Measurements from ENCODE around the gene ATRIP.

The ATRIP gene

GRCh38 chr3:48413086-48413485, 33.5 kb upstream of the ATRIP start:
- Histone ChIP-seq H3K4me1 (ENCODE audit: insufficient read depth, poor library complexity, severe bottlenecking) (no peaks in the 10 kb centered on the region), H3K27ac (ENCODE audit: poor library complexity, severe bottlenecking) (peak overlapping the region; percentile 22), H3K4me3 (ENCODE audit: severe bottlenecking) (no peak overlapping the region), H3K27me3 (ENCODE audit: insufficient read depth, poor library complexity, severe bottlenecking) (no peaks in the 10 kb centered on the region), H3K9me3 (ENCODE audit: severe bottlenecking) (no peaks in the 10 kb centered on the region), H3K36me3 (ENCODE audit: low read depth) (peaks cover 100% of the 10 kb centered on the region)
- DNase-seq (ENCODE audit: low spot score) (peak; percentile 52), ATAC-seq (ENCODE audit: low read depth) (peak; percentile 37; the same call in 2 of the 3 replicates)
- TF ChIP-seq, protein P1, sequence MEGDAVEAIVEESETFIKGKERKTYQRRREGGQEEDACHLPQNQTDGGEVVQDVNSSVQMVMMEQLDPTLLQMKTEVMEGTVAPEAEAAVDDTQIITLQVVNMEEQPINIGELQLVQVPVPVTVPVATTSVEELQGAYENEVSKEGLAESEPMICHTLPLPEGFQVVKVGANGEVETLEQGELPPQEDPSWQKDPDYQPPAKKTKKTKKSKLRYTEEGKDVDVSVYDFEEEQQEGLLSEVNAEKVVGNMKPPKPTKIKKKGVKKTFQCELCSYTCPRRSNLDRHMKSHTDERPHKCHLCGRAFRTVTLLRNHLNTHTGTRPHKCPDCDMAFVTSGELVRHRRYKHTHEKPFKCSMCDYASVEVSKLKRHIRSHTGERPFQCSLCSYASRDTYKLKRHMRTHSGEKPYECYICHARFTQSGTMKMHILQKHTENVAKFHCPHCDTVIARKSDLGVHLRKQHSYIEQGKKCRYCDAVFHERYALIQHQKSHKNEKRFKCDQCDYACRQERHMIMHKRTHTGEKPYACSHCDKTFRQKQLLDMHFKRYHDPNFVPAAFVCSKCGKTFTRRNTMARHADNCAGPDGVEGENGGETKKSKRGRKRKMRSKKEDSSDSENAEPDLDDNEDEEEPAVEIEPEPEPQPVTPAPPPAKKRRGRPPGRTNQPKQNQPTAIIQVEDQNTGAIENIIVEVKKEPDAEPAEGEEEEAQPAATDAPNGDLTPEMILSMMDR (IDR thresholded peaks at IDR 0.05; ENCODE audit: poor library complexity, severe bottlenecking): no peak

DNA sequence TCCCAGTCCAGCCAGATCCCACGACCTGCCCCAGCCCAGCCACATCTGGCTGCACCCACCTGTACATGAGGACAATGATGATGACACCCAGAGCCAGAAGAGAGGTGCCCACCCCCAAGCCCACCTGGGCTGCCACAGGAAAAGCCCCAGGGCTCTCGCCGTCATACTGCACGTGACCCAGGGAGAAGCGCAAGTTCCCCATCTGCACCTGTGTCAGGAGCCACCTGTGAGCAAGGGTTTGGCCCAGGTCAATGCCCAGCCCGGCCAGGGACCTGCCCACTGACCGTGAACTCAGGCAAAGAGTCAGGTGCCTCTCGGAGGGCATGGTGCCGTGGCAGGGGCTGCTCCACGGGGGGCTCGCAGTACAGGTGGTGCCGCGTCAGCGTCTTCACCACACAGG, 32.9 kb upstream of the ATRIP start:
- peaks cover 99% of the 10 kb centered on the region for H3K36me3 ChIP-seq (ENCODE audit: low read depth)

DNA sequence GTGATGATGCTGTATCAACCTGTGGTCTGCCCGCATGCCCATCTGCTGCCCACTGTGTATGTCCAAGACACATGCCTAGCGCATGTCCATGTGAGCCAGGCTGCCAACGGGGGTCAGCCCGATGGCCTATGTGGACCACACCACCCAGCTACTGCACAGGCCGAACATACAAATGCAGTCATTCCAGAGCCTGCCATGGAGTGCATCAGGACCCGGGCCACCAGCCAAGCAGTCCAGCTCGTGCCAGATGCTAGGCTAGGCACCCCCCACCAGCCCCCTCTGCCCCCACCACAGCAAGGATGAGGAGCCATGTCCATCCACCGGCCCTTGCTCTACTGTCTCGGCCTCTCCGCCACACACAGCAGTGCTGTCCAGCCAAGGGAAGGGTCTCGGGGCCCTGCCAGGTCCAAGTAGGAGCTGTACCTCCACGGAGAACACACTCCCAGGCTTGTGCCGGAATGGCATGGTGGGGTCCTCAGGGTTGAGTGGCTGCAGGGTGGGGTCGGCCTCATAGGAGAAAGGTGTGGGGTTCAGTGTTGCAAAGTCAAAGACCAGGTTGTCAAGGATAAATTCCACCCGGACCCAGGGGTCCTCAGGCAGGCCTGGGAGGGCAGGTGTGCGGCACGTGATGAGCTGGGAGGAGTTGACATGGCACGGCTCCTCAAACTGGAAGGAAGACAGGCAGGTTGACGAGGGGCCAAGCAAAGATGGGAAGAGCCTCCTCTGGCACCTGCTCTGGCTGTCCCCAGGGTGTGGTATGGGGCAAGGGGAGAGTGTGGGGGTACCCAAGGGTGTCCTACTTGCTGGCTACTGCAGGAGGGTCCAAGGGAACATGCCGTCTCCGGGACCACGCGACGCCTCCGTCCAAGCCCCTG, 31.9 kb upstream of the ATRIP start:
- TF ChIP-seq, protein P1 (IDR thresholded peaks at IDR 0.05; ENCODE audit: poor library complexity, severe bottlenecking): no peak
- no peak overlapping the region for H3K4me3 ChIP-seq (ENCODE audit: severe bottlenecking)
- H3K9me3 ChIP-seq (ENCODE audit: severe bottlenecking): no peaks in the 10 kb centered on the region
- DNase-seq (ENCODE audit: low spot score) (no peak), ATAC-seq (ENCODE audit: low read depth) (no peak)
- no peaks in the 10 kb centered on the region for H3K27me3 ChIP-seq (ENCODE audit: insufficient read depth, poor library complexity, severe bottlenecking)
- no peaks in the 10 kb centered on the region for H3K4me1 ChIP-seq (ENCODE audit: insufficient read depth, poor library complexity, severe bottlenecking)
- peaks cover 94% of the 10 kb centered on the region for H3K36me3 ChIP-seq (ENCODE audit: low read depth)
- H3K27ac ChIP-seq (ENCODE audit: poor library complexity, severe bottlenecking): no peak overlapping the region

More for the DNA sequence above, 32.9 kb upstream of the ATRIP start:
- DNase-seq (ENCODE audit: low spot score) (peak; percentile 52), ATAC-seq (ENCODE audit: low read depth) (no peak)
- no peaks in the 10 kb centered on the region for H3K27me3 ChIP-seq (ENCODE audit: insufficient read depth, poor library complexity, severe bottlenecking)
- H3K4me1 ChIP-seq (ENCODE audit: insufficient read depth, poor library complexity, severe bottlenecking): no peaks in the 10 kb centered on the region
- no peaks in the 10 kb centered on the region for H3K9me3 ChIP-seq (ENCODE audit: severe bottlenecking)
- no peak overlapping the region for H3K4me3 ChIP-seq (ENCODE audit: severe bottlenecking)
- TF ChIP-seq, protein P1 (IDR thresholded peaks at IDR 0.05; ENCODE audit: poor library complexity, severe bottlenecking): no peak
- peak overlapping the region; percentile 22 for H3K27ac ChIP-seq (ENCODE audit: poor library complexity, severe bottlenecking)

DNA sequence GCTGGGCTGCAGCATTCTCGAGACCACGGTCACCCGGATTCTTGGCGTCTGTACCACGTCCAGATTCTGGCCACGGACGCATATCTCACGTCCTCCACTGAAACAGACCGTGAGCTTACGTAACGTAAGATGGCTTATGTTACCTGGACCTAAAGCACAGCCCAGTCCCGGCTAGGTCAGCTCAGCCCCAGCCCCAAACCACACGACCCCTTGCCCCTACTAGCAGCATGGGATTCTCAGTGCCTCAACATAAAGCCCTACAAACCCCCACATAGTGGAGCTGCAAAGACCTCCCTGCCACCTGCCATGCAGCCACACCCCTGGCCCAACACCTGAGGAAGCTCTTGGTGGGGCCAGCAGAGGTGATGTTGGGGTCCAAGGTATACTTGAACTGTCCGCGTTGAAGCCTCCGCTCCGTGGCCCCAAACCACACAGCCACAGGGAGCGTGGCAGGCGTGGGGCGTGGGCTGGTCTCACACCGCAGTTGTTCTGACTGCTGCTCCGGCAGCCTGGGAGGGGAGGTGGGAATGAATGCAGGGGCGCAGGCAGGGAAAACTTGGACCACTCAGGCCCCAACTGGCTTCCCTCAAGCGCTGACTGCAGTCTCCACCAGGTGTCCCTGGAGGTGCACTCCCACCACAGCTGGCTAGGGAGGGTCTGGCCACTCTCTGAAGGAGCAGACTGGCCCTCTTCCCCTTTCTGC, 31.1 kb upstream of the ATRIP start:
- TF ChIP-seq, protein P1 (IDR thresholded peaks at IDR 0.05; ENCODE audit: poor library complexity, severe bottlenecking): no peak
- Histone ChIP-seq H3K9me3 (ENCODE audit: severe bottlenecking) (no peaks in the 10 kb centered on the region), H3K4me3 (ENCODE audit: severe bottlenecking) (no peak overlapping the region), H3K4me1 (ENCODE audit: insufficient read depth, poor library complexity, severe bottlenecking) (no peaks in the 10 kb centered on the region), H3K36me3 (ENCODE audit: low read depth) (peaks cover 93% of the 10 kb centered on the region), H3K27ac (ENCODE audit: poor library complexity, severe bottlenecking) (no peak overlapping the region), H3K27me3 (ENCODE audit: insufficient read depth, poor library complexity, severe bottlenecking) (no peaks in the 10 kb centered on the region)
- ATAC-seq (ENCODE audit: low read depth) (no peak), DNase-seq (ENCODE audit: low spot score) (no peak)

All from RWPE2 (cell line).